GM12801 (cell line): ENCODE data around the gene CTBP2.

Source experiments
- CTCF ChIP-seq: IDR thresholded peaks from one replicate; pipeline ENCODE4 v1.5.1; 2011; ENCODE audit warnings: control low read depth; ENCODE audit not compliant: insufficient read length; ENCODE audit errors: extremely low read depth

The CTBP2 gene

GRCh38 chr10:124990671-124991625, 169.4 kb downstream of the CTBP2 start:
- TF ChIP-seq CTCF: no peak

GRCh38 chr10:124989526-124989925, 170.8 kb downstream of the CTBP2 start:
- TF ChIP-seq CTCF: no peak

GRCh38 chr10:124987788-124988187, 172.6 kb downstream of the CTBP2 start:
- TF ChIP-seq CTCF: no peak

- TF ChIP-seq CTCF: no peak
These were observed 175.2 kb downstream of the CTBP2 start for GRCh38 chr10:124985162-124985561.

GRCh38 chr10:124984376-124984775, 176.0 kb downstream of the CTBP2 start:
- TF ChIP-seq CTCF: no peak

GRCh38 chr10:124983321-124983720, 177.0 kb downstream of the CTBP2 start:
- no peak for TF ChIP-seq CTCF

- no peak for TF ChIP-seq CTCF
These were observed 182.0 kb downstream of the CTBP2 start for GRCh38 chr10:124978376-124978725.
